Brain microvascular endothelial cell (primary cell): ENCODE data around the gene FPGS.
A peak's percentile ranks its signal among the peaks of the same experiment; 100 is the strongest.
"Not testable (repeated sequence)": the region's sequence is repeated elsewhere in the genome, so short reads cannot be mapped to it uniquely, and the experiment has no call there.

ENCODE experiments used
- DNase-seq: peaks from one replicate; pipeline ENCODE4 v3.0.0-alpha.2; 2020
- H3K27ac ChIP-seq: fragments of 250-450 bp; sonication (Bioruptor Pico); 2 replicates; pipeline ENCODE4 v1.5.1; 2020; ENCODE audit warnings: mild to moderate bottlenecking, moderate library complexity
- H3K27me3 ChIP-seq: fragments of 250-450 bp; sonication (Bioruptor Pico); replicated peaks from 2 replicates; pipeline ENCODE4 v1.5.1; 2020; ENCODE audit warnings: mild to moderate bottlenecking
- H3K36me3 ChIP-seq: fragments of 250-450 bp; sonication (Bioruptor Pico); replicated peaks from 2 replicates; pipeline ENCODE4 v1.5.1; 2020; ENCODE audit warnings: mild to moderate bottlenecking
- H3K4me3 ChIP-seq: 2 replicates; pipeline ENCODE4 v1.5.1; 2011; ENCODE audit warnings: low read depth, mild to moderate bottlenecking, control low read depth, low read length, moderate library complexity
- CTCF ChIP-seq: IDR thresholded peaks from 2 replicates; pipeline ENCODE4 v1.5.1; 2011; ENCODE audit warnings: low read depth, mild to moderate bottlenecking, moderate library complexity, low read length, control low read depth, inconsistent platforms; ENCODE audit errors: missing control alignments
- in situ Hi-C: cut with HindIII; loops from 2 replicates; pipeline ENCODE4 v1.10.0; 2017; ENCODE audit warnings: low sequenced_read_pairs, low pct_ligation_motif_present

The FPGS gene

GRCh38 chr9:127833555-127833954 lies 30.9 kb downstream of the FPGS start:
- in situ Hi-C loops: no loop called here
- DNase-seq: no peak
- Histone ChIP-seq H3K27me3 (no peaks in the 10 kb centered on the region), H3K4me3 (no peak overlapping the region), H3K36me3 (peaks cover 3% of the 10 kb centered on the region), H3K27ac (no peak overlapping the region)
- no peak for TF ChIP-seq CTCF

- Histone ChIP-seq H3K36me3 (peaks cover 3% of the 10 kb centered on the region), H3K27ac (peak overlapping the region; percentile 92), H3K27me3 (no peaks in the 10 kb centered on the region), H3K4me3 (no peak overlapping the region)
- DNase-seq: peak; percentile 82
- in situ Hi-C loops: no loop called here
- no peak for TF ChIP-seq CTCF
Observed at GRCh38 chr9:127835991-127836516, 33.4 kb downstream of the FPGS start.

GRCh38 chr9:127836561-127836960 lies 33.9 kb downstream of the FPGS start:
- H3K27me3 ChIP-seq, in situ Hi-C loops, H3K4me3 ChIP-seq, DNase-seq, H3K36me3 ChIP-seq: not testable (repeated sequence)
- peak overlapping the region; percentile 92 for H3K27ac ChIP-seq

GRCh38 chr9:127837346-127837745 lies 34.7 kb downstream of the FPGS start:
- no peak for TF ChIP-seq CTCF
- peaks cover 9% of the 10 kb centered on the region for H3K36me3 ChIP-seq
- H3K27ac ChIP-seq: peak overlapping the region; percentile 92
- no peaks in the 10 kb centered on the region for H3K27me3 ChIP-seq
- H3K4me3 ChIP-seq: no peak overlapping the region
- no peak for DNase-seq
- in situ Hi-C loops: no loop called here

GRCh38 chr9:127838375-127839078 lies 35.8 kb downstream of the FPGS start:
- peak overlapping the region; percentile 22 for H3K4me3 ChIP-seq
- H3K27ac ChIP-seq: peak overlapping the region; percentile 92
- no peaks in the 10 kb centered on the region for H3K27me3 ChIP-seq
- in situ Hi-C loops: no loop called here
- DNase-seq: peak; percentile 82
- H3K36me3 ChIP-seq: peaks cover 9% of the 10 kb centered on the region
- no peak for TF ChIP-seq CTCF

GRCh38 chr9:127841087-127841835 lies 38.6 kb downstream of the FPGS start:
- no peak for TF ChIP-seq CTCF
- in situ Hi-C loops: no loop called here
- Histone ChIP-seq H3K27ac (no peak overlapping the region), H3K36me3 (peaks cover 6% of the 10 kb centered on the region), H3K27me3 (no peaks in the 10 kb centered on the region), H3K4me3 (no peak overlapping the region)
- DNase-seq: no peak
